K562 (cell line): ENCODE data around the gene CCDC158. TPM values are rescaled to one million over a fixed set of nuclear protein-coding genes. Genes with fewer than 3 reads are reported as not detected.

ENCODE experiments used
- CBX2 ChIP-seq: fragments of 200-600 bp; sonication (generic); IDR thresholded peaks from one replicate; pipeline ENCODE4 v1.6.1; 2012; ENCODE audit warnings: mild to moderate bottlenecking, low read length, inconsistent platforms; ENCODE audit not compliant: insufficient read depth, poor library complexity, severe bottlenecking
- CBX8 ChIP-seq: fragments of 200-600 bp; sonication (generic); IDR thresholded peaks from 2 replicates; pipeline ENCODE4 v1.6.1; 2012; ENCODE audit warnings: borderline replicate concordance, mixed run types, low read depth, mild to moderate bottlenecking, moderate library complexity, mixed read lengths, low read length, control low read depth, inconsistent platforms; ENCODE audit not compliant: poor library complexity, severe bottlenecking; ENCODE audit errors: extremely low read depth
- CCAR2 ChIP-seq: fragments of 200-400 bp; formaldehyde crosslinking; IDR thresholded peaks from 2 replicates; pipeline ENCODE4 v1.6.1; 2017; ENCODE audit warnings: mild to moderate bottlenecking, low read depth, low read length
- CSDE1 ChIP-seq, 2 experiments: fragments of 450-650 bp; IDR thresholded peaks; 2 replicates each; pipeline ENCODE4 v1.6.1; 2016; ENCODE audit warnings: mild to moderate bottlenecking in 1 of 2
- ESRRB ChIP-seq: fragments of 250-450 bp; sonication (Bioruptor Pico); IDR thresholded peaks from 2 replicates; pipeline ENCODE4 v1.5.0; 2020; ENCODE audit warnings: mild to moderate bottlenecking, moderate library complexity, borderline replicate concordance
- HMG20A ChIP-seq: fragments of 450-650 bp; formaldehyde crosslinking; conservative IDR thresholded peaks from 2 replicates; pipeline ENCODE4 v1.4.0; 2020; ENCODE audit warnings: mild to moderate bottlenecking, mixed read lengths
- ID3 ChIP-seq, 2 experiments: fragments of 250-450 bp in 1 of 2; fragments of 450-650 bp in 1 of 2; sonication (Bioruptor Pico) in 1 of 2; IDR thresholded peaks; 2 replicates each; pipeline versions ENCODE4 v1.6.1 to v1.8.0; 2016 to 2021; ENCODE audit warnings: mild to moderate bottlenecking in 2 of 2, moderate library complexity in 2 of 2, missing compliant biosample characterization in 1 of 2, missing genetic modification characterization in 1 of 2
- ILF3 ChIP-seq: fragments of 450-650 bp; IDR thresholded peaks from 2 replicates; pipeline ENCODE4 v1.6.1; 2018; ENCODE audit warnings: antibody characterized with exemption, mild to moderate bottlenecking, moderate library complexity, borderline replicate concordance
- KAT7 ChIP-seq: sonication (generic); formaldehyde crosslinking; IDR thresholded peaks from 2 replicates; pipeline ENCODE4 v1.8.0; 2022; ENCODE audit warnings: missing genetic modification reagents, mild to moderate bottlenecking, borderline replicate concordance
- MCM2 ChIP-seq: fragments of 450-650 bp; IDR thresholded peaks from 2 replicates; pipeline ENCODE4 v1.6.1; 2017; ENCODE audit warnings: low read depth, mild to moderate bottlenecking
- NR3C1 ChIP-seq: sonication (generic); formaldehyde crosslinking; IDR thresholded peaks from 2 replicates; pipeline ENCODE4 v1.8.1; 2022; ENCODE audit warnings: missing genetic modification reagents
- PURB ChIP-seq: sonication (generic); formaldehyde crosslinking; IDR thresholded peaks from 2 replicates; pipeline ENCODE4 v1.9.0; 2021; ENCODE audit warnings: low read depth, mild to moderate bottlenecking, missing genetic modification reagents
- RBM17 ChIP-seq: fragments of 200-400 bp; formaldehyde crosslinking; IDR thresholded peaks from 2 replicates; pipeline ENCODE4 v1.6.1; 2017; ENCODE audit warnings: low read depth, mild to moderate bottlenecking, low read length, borderline replicate concordance
- RERE ChIP-seq: sonication (generic); formaldehyde crosslinking; IDR thresholded peaks from 2 replicates; pipeline ENCODE4 v1.8.0; 2023; ENCODE audit warnings: missing genetic modification reagents, mild to moderate bottlenecking, borderline replicate concordance
- SFPQ ChIP-seq: fragments of 200-400 bp; formaldehyde crosslinking; IDR thresholded peaks from 2 replicates; pipeline ENCODE4 v1.6.1; 2017; ENCODE audit warnings: mild to moderate bottlenecking, low read depth, low read length, moderate library complexity
- TFAM ChIP-seq: fragments of 250-450 bp; sonication (Bioruptor Pico); conservative IDR thresholded peaks from 2 replicates; pipeline ENCODE4 v1.5.0; 2021; ENCODE audit warnings: mild to moderate bottlenecking, moderate library complexity
- TRIM24 ChIP-seq, 2 experiments: fragments of 450-650 bp; IDR thresholded peaks; 2 replicates each; pipeline ENCODE4 v1.6.1; 2016
- ZNF124 ChIP-seq: sonication (generic); formaldehyde crosslinking; IDR thresholded peaks from 2 replicates; pipeline ENCODE4 v1.8.1; 2022; ENCODE audit warnings: missing genetic modification reagents
- ZNF764 ChIP-seq: fragments of 250-450 bp; sonication (Bioruptor Pico); IDR thresholded peaks from 2 replicates; pipeline ENCODE4 v1.4.0; 2020; ENCODE audit warnings: low read depth, mild to moderate bottlenecking, moderate library complexity
- polyA plus RNA-seq, 8 experiments: library from polyadenylated mRNA; depleted of rRNA in 4 of 8; stranded (reverse) in 5 of 8; unstranded in 3 of 8; fragments of >200 nt; fragmentation: Nextera tagmentation in 2 of 8; fragmentation: Illumina TruSeq in 1 of 8; extraction: Ambion mirVana in 2 of 8; extraction: Trizol in 1 of 8; gene quantifications; 2 replicates each; pipeline versions ENCODE4 v1.2.1 to v1.2.3, GENCODE V29; 2011 to 2014; ENCODE audit warnings: inconsistent platforms in 1 of 8, missing spikeins in 1 of 8
- total RNA-seq, 7 experiments: library from RNA; depleted of rRNA in 6 of 7; stranded (reverse); fragments of >200 nt in 6 of 7; fragmentation: Illumina TruSeq in 2 of 7; extraction: Trizol in 2 of 7; gene quantifications; 2 replicates each; pipeline versions ENCODE4 v1.2.1 to v1.2.3, GENCODE V29; 2011 to 2021; ENCODE audit warnings: low replicate concordance in 1 of 7

CCDC158 gene
- total and polyA plus RNA-seq, 9 of the 15 experiments (the other 6 are each of a cell fraction or from before 2014, with no cell fraction given): not detected

GRCh38 chr4:76301068-76301774 is 119.7 kb downstream of the CCDC158 start (continued):
- no peak for TF ChIP-seq HMG20A
- TF ChIP-seq SFPQ: no peak
- no peak for TF ChIP-seq RERE
- TF ChIP-seq ESRRB (CRISPR knock-in tag): no peak
- no peak for TF ChIP-seq MCM2
- no peak for TF ChIP-seq ID3 (CRISPR knock-in tag; IDR thresholded peaks at IDR 0.05)
- no peak for TF ChIP-seq ID3 (tag; IDR thresholded peaks at IDR 0.05)
- TF ChIP-seq TRIM24 (IDR thresholded peaks at IDR 0.05): peak; percentile 81 to 86
- TF ChIP-seq ILF3: no peak
- no peak for TF ChIP-seq ZNF764 (CRISPR knock-in tag)
- no peak for TF ChIP-seq PURB (CRISPR knock-in tag)
- TF ChIP-seq CBX8: no peak
- no peak for TF ChIP-seq RBM17
- no peak for TF ChIP-seq NR3C1 (CRISPR knock-in tag)
- TF ChIP-seq CCAR2: no peak
- no peak for TF ChIP-seq CBX2
- no peak for TF ChIP-seq KAT7 (CRISPR knock-in tag)
- TF ChIP-seq TFAM (CRISPR knock-in tag): no peak
- TF ChIP-seq ZNF124 (CRISPR knock-in tag): no peak
- no peak for TF ChIP-seq CSDE1 (IDR thresholded peaks at IDR 0.05)
